Femur (tissue), 1 donor: ENCODE data around the gene PLXNA2.

Source experiments
- DNase-seq: peaks from one replicate; pipeline ENCODE4 v3.0.0-alpha.2; 2017

PLXNA2 gene

GRCh38 chr1:208083715-208084085 is 160.5 kb downstream of the PLXNA2 start:
- DNase-seq = no peak

GRCh38 chr1:208083016-208083714 is 161.0 kb downstream of the PLXNA2 start:
- no peak for DNase-seq

- peak; percentile 54 for DNase-seq
Measured at GRCh38 chr1:208081972-208082371, 162.2 kb downstream of the PLXNA2 start.

GRCh38 chr1:208080396-208081286 is 163.5 kb downstream of the PLXNA2 start:
- DNase-seq = no peak

GRCh38 chr1:208079161-208079560 is 165.0 kb downstream of the PLXNA2 start:
- no peak for DNase-seq

- no peak for DNase-seq
Measured at GRCh38 chr1:208078752-208079151, 165.4 kb downstream of the PLXNA2 start.

GRCh38 chr1:208077232-208078075 is 166.7 kb downstream of the PLXNA2 start:
- DNase-seq = peak; percentile 67

- DNase-seq = no peak
Measured at GRCh38 chr1:208074353-208074752, 169.8 kb downstream of the PLXNA2 start.

- no peak for DNase-seq
Measured at GRCh38 chr1:208071435-208072031, 172.7 kb downstream of the PLXNA2 start.

- no peak for DNase-seq
Measured at GRCh38 chr1:208069908-208070307, 174.3 kb downstream of the PLXNA2 start.

GRCh38 chr1:208069317-208069716 is 174.9 kb downstream of the PLXNA2 start:
- DNase-seq = no peak

GRCh38 chr1:208068908-208069307 is 175.3 kb downstream of the PLXNA2 start:
- no peak for DNase-seq

GRCh38 chr1:208068407-208068806 is 175.8 kb downstream of the PLXNA2 start:
- no peak for DNase-seq

GRCh38 chr1:208066583-208066982 is 177.6 kb downstream of the PLXNA2 start:
- DNase-seq = no peak

- no peak for DNase-seq
Measured at GRCh38 chr1:208065862-208066261, 178.3 kb downstream of the PLXNA2 start.

- no peak for DNase-seq
Measured at GRCh38 chr1:208061632-208062031, 182.6 kb downstream of the PLXNA2 start.

GRCh38 chr1:208061118-208061517 is 183.1 kb downstream of the PLXNA2 start:
- DNase-seq = no peak

GRCh38 chr1:208060215-208060869 is 183.8 kb downstream of the PLXNA2 start:
- DNase-seq = no peak

- no peak for DNase-seq
Measured at GRCh38 chr1:208059409-208060001, 184.7 kb downstream of the PLXNA2 start.

- no peak for DNase-seq
Measured at GRCh38 chr1:208058756-208059155, 185.4 kb downstream of the PLXNA2 start.

- no peak for DNase-seq
Measured at GRCh38 chr1:208058267-208058666, 185.9 kb downstream of the PLXNA2 start.

- no peak for DNase-seq
Measured at GRCh38 chr1:208057056-208057455, 187.1 kb downstream of the PLXNA2 start.
